ENCODE data around the gene RASSF5.

RASSF5 gene

GRCh38 chr1:206501881-206502280 lies 5.5 kb upstream of the RASSF5 start:
- Histone ChIP-seq H4K20me1 (ENCODE audit: insufficient read depth, low read length) (no peaks in the 10 kb centered on the region), H3K4me1 (ENCODE audit: low read length) (peaks cover 22% of the 10 kb centered on the region), H3K4me2 (ENCODE audit: low read length) (no peak overlapping the region), H3K36me3 (replicated peaks; ENCODE audit: low read depth, low read length) (peaks cover 10% of the 10 kb centered on the region), H2AFZ (ENCODE audit: low read depth, low read length) (no peak overlapping the region), H3K9ac (ENCODE audit: low read length) (no peak overlapping the region), H3K9me3 (ENCODE audit: insufficient read depth, low read length) (no peaks in the 10 kb centered on the region), H3K79me2 (ENCODE audit: low read length) (no peaks in the 10 kb centered on the region), H3K4me3 (ENCODE audit: low read length) (no peak overlapping the region), H3K27ac (ENCODE audit: low read length) (no peak overlapping the region), H3K27me3 (ENCODE audit: low read depth, low read length) (peaks cover 16% of the 10 kb centered on the region)
- TF ChIP-seq EZH2phosphoT487 (IDR thresholded peaks at IDR 0.05; ENCODE audit: low read depth) (no peak), CTCF (IDR thresholded peaks at IDR 0.05; ENCODE audit: low read depth, low read length) (no peak)

- Histone ChIP-seq H3K9ac (ENCODE audit: low read length) (no peak overlapping the region), H3K4me1 (ENCODE audit: low read length) (peaks cover 17% of the 10 kb centered on the region), H3K36me3 (replicated peaks; ENCODE audit: low read depth, low read length) (peaks cover 10% of the 10 kb centered on the region), H4K20me1 (ENCODE audit: insufficient read depth, low read length) (no peaks in the 10 kb centered on the region), H3K4me3 (ENCODE audit: low read length) (no peak overlapping the region), H3K9me3 (ENCODE audit: insufficient read depth, low read length) (no peaks in the 10 kb centered on the region), H3K79me2 (ENCODE audit: low read length) (no peaks in the 10 kb centered on the region), H3K27ac (ENCODE audit: low read length) (no peak overlapping the region), H2AFZ (ENCODE audit: low read depth, low read length) (no peak overlapping the region), H3K4me2 (ENCODE audit: low read length) (no peak overlapping the region), H3K27me3 (ENCODE audit: low read depth, low read length) (peaks cover 16% of the 10 kb centered on the region)
- TF ChIP-seq EZH2phosphoT487 (IDR thresholded peaks at IDR 0.05; ENCODE audit: low read depth) (no peak), CTCF (IDR thresholded peaks at IDR 0.05; ENCODE audit: low read depth, low read length) (no peak)
Observed at GRCh38 chr1:206502403-206502802, 4.9 kb upstream of the RASSF5 start.

- no peaks in the 10 kb centered on the region for H3K79me2 ChIP-seq (ENCODE audit: low read length)
- no peaks in the 10 kb centered on the region for H4K20me1 ChIP-seq (ENCODE audit: insufficient read depth, low read length)
- no peak overlapping the region for H3K9ac ChIP-seq (ENCODE audit: low read length)
- H3K4me1 ChIP-seq (ENCODE audit: low read length): peaks cover 14% of the 10 kb centered on the region
- no peak overlapping the region for H2AFZ ChIP-seq (ENCODE audit: low read depth, low read length)
- TF ChIP-seq EZH2phosphoT487 (IDR thresholded peaks at IDR 0.05; ENCODE audit: low read depth) (no peak), CTCF (IDR thresholded peaks at IDR 0.05; ENCODE audit: low read depth, low read length) (no peak)
- no peak overlapping the region for H3K4me3 ChIP-seq (ENCODE audit: low read length)
- no peaks in the 10 kb centered on the region for H3K9me3 ChIP-seq (ENCODE audit: insufficient read depth, low read length)
- no peak overlapping the region for H3K27ac ChIP-seq (ENCODE audit: low read length)
- H3K4me2 ChIP-seq (ENCODE audit: low read length): no peak overlapping the region
- H3K27me3 ChIP-seq (ENCODE audit: low read depth, low read length): peaks cover 16% of the 10 kb centered on the region
- H3K36me3 ChIP-seq (replicated peaks; ENCODE audit: low read depth, low read length): peaks cover 6% of the 10 kb centered on the region
Observed at GRCh38 chr1:206502812-206503211, 4.5 kb upstream of the RASSF5 start.

- Histone ChIP-seq H3K79me2 (ENCODE audit: low read length) (no peaks in the 10 kb centered on the region), H2AFZ (ENCODE audit: low read depth, low read length) (no peak overlapping the region), H3K36me3 (replicated peaks; ENCODE audit: low read depth, low read length) (peaks cover 1% of the 10 kb centered on the region), H3K4me2 (ENCODE audit: low read length) (no peak overlapping the region), H3K27me3 (ENCODE audit: low read depth, low read length) (peaks cover 23% of the 10 kb centered on the region), H3K9ac (ENCODE audit: low read length) (no peak overlapping the region), H3K27ac (ENCODE audit: low read length) (no peak overlapping the region), H3K4me1 (ENCODE audit: low read length) (peaks cover 15% of the 10 kb centered on the region), H3K4me3 (ENCODE audit: low read length) (no peak overlapping the region), H3K9me3 (ENCODE audit: insufficient read depth, low read length) (no peaks in the 10 kb centered on the region), H4K20me1 (ENCODE audit: insufficient read depth, low read length) (no peaks in the 10 kb centered on the region)
- TF ChIP-seq CTCF (IDR thresholded peaks at IDR 0.05; ENCODE audit: low read depth, low read length) (no peak), EZH2phosphoT487 (IDR thresholded peaks at IDR 0.05; ENCODE audit: low read depth) (no peak)
Observed at GRCh38 chr1:206503591-206504362, 3.6 kb upstream of the RASSF5 start.
